SK-N-SH treated with all-trans-retinoic acid at 6 μM for 48 hours (cell line): ENCODE measurements around the gene MS4A4A.

Experiments used
- ATAC-seq: fragments of 200-7000 bp; cut with Tn5 transposase; 3 replicates; pipeline ENCODE4 v1.9.1; 2020; ENCODE audit warnings: mild to moderate bottlenecking, moderate library complexity
- ARNTL ChIP-seq: fragments of 450-650 bp; formaldehyde crosslinking; IDR thresholded peaks from 2 replicates; pipeline ENCODE4 v1.5.0; 2020; ENCODE audit warnings: low read depth, mild to moderate bottlenecking, moderate library complexity, borderline replicate concordance
- BACH2 ChIP-seq: fragments of 250-450 bp; sonication (Bioruptor Pico); IDR thresholded peaks from 2 replicates; pipeline ENCODE4 v1.9.0; 2021; ENCODE audit warnings: mild to moderate bottlenecking, borderline replicate concordance
- CSDC2 ChIP-seq: fragments of 250-450 bp; sonication (Bioruptor Pico); IDR thresholded peaks from 2 replicates; pipeline ENCODE4 v1.5.0; 2020; ENCODE audit warnings: mild to moderate bottlenecking, moderate library complexity
- ESRRG ChIP-seq: fragments of 250-450 bp; sonication (Bioruptor Pico); IDR thresholded peaks from 2 replicates; pipeline ENCODE4 v1.6.1; 2021; ENCODE audit warnings: mild to moderate bottlenecking
- GLIS3 ChIP-seq: fragments of 250-450 bp; sonication (Bioruptor Pico); IDR thresholded peaks from 2 replicates; pipeline ENCODE4 v1.5.0; 2020; ENCODE audit warnings: mild to moderate bottlenecking, moderate library complexity
- ISL1 ChIP-seq: fragments of 250-450 bp; sonication (Bioruptor Pico); IDR thresholded peaks from 2 replicates; pipeline ENCODE4 v2.1.2; 2022; ENCODE audit warnings: mild to moderate bottlenecking, moderate library complexity
- OSR1 ChIP-seq: fragments of 250-450 bp; sonication (Bioruptor Pico); IDR thresholded peaks from 2 replicates; pipeline ENCODE4 v1.8.0; 2022; ENCODE audit warnings: moderate library complexity, mild to moderate bottlenecking, inconsistent platforms
- PATZ1 ChIP-seq: fragments of 250-450 bp; sonication (Bioruptor Pico); IDR thresholded peaks from 2 replicates; pipeline ENCODE4 v1.8.0; 2020; ENCODE audit warnings: mild to moderate bottlenecking, moderate library complexity, borderline replicate concordance
- RARB ChIP-seq: fragments of 250-450 bp; sonication (Bioruptor Pico); IDR thresholded peaks from 2 replicates; pipeline ENCODE4 v1.8.0; 2021; ENCODE audit warnings: mild to moderate bottlenecking, moderate library complexity
- SNAI2 ChIP-seq: fragments of 250-450 bp; sonication (Bioruptor Pico); IDR thresholded peaks from 2 replicates; pipeline ENCODE4 v1.5.0; 2020; ENCODE audit warnings: mild to moderate bottlenecking, moderate library complexity
- TCF4 ChIP-seq: fragments of 250-450 bp; sonication (Bioruptor Pico); IDR thresholded peaks from 2 replicates; pipeline ENCODE4 v1.8.0; 2021; ENCODE audit warnings: mild to moderate bottlenecking, moderate library complexity, borderline replicate concordance
- TOX ChIP-seq: fragments of 250-450 bp; sonication (Bioruptor Pico); IDR thresholded peaks from 2 replicates; pipeline ENCODE4 v1.8.0; 2021; ENCODE audit warnings: mild to moderate bottlenecking, moderate library complexity, borderline replicate concordance
- ZC3H10 ChIP-seq: fragments of 250-450 bp; sonication (Bioruptor Pico); IDR thresholded peaks from 2 replicates; pipeline ENCODE4 v1.5.1; 2021; ENCODE audit warnings: mild to moderate bottlenecking, moderate library complexity
- ZFP3 ChIP-seq: fragments of 250-450 bp; sonication (Bioruptor Pico); IDR thresholded peaks from 2 replicates; pipeline ENCODE4 v1.5.0; 2020; ENCODE audit warnings: mild to moderate bottlenecking, moderate library complexity
- ZFP30 ChIP-seq: fragments of 450-650 bp; formaldehyde crosslinking; IDR thresholded peaks from 2 replicates; pipeline ENCODE4 v1.5.0; 2022; ENCODE audit warnings: mild to moderate bottlenecking, moderate library complexity
- ZNF565 ChIP-seq: fragments of 450-650 bp; formaldehyde crosslinking; conservative IDR thresholded peaks from 2 replicates; pipeline ENCODE4 v1.5.0; 2020; ENCODE audit warnings: low read depth, mild to moderate bottlenecking, moderate library complexity
- ZNF70 ChIP-seq: fragments of 450-650 bp; formaldehyde crosslinking; IDR thresholded peaks from 2 replicates; pipeline ENCODE4 v1.5.0; 2020; ENCODE audit warnings: mild to moderate bottlenecking, moderate library complexity
- ZNF8 ChIP-seq: fragments of 450-650 bp; formaldehyde crosslinking; IDR thresholded peaks from 2 replicates; pipeline ENCODE4 v1.5.0; 2020; ENCODE audit warnings: mild to moderate bottlenecking, moderate library complexity
- TF ChIP-seq, protein P1 (sequence below): fragments of 250-450 bp; sonication (Bioruptor Pico); IDR thresholded peaks from 2 replicates; pipeline ENCODE4 v1.5.0; 2020; ENCODE audit warnings: mild to moderate bottlenecking, moderate library complexity
- TF ChIP-seq, protein P2 (sequence below): fragments of 250-450 bp; sonication (Bioruptor Pico); IDR thresholded peaks from 2 replicates; pipeline ENCODE4 v1.5.1; 2020; ENCODE audit warnings: low read depth, mild to moderate bottlenecking, moderate library complexity
- TF ChIP-seq, protein P3 (sequence below): fragments of 250-450 bp; sonication (Bioruptor Pico); IDR thresholded peaks from 2 replicates; pipeline ENCODE4 v1.5.1; 2021; ENCODE audit warnings: mild to moderate bottlenecking, moderate library complexity

Gene MS4A4A

GRCh38 chr11:60241786-60242185 lies 38.7 kb upstream of the MS4A4A start:
- TF ChIP-seq ZNF8 = no peak
- TF ChIP-seq, protein P1, sequence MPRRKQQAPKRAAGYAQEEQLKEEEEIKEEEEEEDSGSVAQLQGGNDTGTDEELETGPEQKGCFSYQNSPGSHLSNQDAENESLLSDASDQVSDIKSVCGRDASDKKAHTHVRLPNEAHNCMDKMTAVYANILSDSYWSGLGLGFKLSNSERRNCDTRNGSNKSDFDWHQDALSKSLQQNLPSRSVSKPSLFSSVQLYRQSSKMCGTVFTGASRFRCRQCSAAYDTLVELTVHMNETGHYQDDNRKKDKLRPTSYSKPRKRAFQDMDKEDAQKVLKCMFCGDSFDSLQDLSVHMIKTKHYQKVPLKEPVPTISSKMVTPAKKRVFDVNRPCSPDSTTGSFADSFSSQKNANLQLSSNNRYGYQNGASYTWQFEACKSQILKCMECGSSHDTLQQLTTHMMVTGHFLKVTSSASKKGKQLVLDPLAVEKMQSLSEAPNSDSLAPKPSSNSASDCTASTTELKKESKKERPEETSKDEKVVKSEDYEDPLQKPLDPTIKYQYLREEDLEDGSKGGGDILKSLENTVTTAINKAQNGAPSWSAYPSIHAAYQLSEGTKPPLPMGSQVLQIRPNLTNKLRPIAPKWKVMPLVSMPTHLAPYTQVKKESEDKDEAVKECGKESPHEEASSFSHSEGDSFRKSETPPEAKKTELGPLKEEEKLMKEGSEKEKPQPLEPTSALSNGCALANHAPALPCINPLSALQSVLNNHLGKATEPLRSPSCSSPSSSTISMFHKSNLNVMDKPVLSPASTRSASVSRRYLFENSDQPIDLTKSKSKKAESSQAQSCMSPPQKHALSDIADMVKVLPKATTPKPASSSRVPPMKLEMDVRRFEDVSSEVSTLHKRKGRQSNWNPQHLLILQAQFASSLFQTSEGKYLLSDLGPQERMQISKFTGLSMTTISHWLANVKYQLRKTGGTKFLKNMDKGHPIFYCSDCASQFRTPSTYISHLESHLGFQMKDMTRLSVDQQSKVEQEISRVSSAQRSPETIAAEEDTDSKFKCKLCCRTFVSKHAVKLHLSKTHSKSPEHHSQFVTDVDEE (CRISPR knock-in tag) = no peak
- TF ChIP-seq ZFP3 (CRISPR knock-in tag) = no peak
- TF ChIP-seq TOX (CRISPR knock-in tag) = no peak
- no peak for TF ChIP-seq ARNTL (CRISPR knock-in tag)
- no peak for TF ChIP-seq SNAI2 (CRISPR knock-in tag)
- TF ChIP-seq, all 23 proteins: peak for 0
- no peak for ATAC-seq

- no peak for ATAC-seq
- no peak for TF ChIP-seq ZNF8
- no peak for TF ChIP-seq GLIS3
Measured at GRCh38 chr11:60242740-60243239, 37.7 kb upstream of the MS4A4A start, which contains the start of gene MS4A4E. MS4A4E (minus strand) TSS chr11:60243137; CDS start chr11:60230055, 13,082 bp downstream.

DNA sequence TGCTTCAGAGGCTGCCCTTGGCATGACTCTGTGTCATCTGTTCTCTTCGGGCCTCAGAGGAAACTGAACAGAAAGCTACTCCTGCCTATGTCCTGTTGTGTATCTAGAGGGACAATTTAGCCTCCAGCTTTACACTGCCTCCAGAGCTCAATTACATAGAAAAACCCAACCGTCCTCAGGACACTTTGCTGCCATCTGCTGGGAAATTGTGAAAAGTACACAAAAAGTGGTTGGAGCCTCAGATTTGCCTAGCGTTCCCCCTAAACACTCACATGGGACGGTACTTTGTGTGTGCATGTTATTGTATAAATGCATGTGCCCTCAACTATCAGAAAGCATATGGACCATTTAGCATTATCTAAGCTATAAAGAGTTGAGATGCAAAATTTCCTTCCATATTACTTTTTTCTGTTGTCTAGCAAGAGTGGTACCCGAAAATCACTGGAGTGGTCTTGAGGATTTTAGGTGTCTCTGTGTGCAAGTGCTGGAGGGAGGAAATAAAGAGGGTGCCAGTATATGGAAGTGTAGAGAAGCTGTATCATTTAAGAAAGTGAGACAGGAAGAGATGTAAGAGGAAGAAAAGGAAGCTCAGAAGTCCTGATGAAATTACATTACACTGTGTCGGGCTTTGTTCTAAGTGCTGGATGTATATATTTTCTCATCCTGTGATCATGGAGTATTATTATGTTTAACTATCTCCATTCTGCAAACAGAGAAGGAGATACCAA lies 28.8 kb upstream of the MS4A4A start:
- TF ChIP-seq ESRRG (CRISPR knock-in tag) (no peak), CSDC2 (no peak)
- peak; percentile 40; the same call in 2 of the 3 replicates for ATAC-seq

- TF ChIP-seq RARB (no peak), ZNF70 (CRISPR knock-in tag) (no peak), SNAI2 (CRISPR knock-in tag) (no peak), PATZ1 (CRISPR knock-in tag) (no peak), ZNF8 (no peak), TCF4 (no peak), GLIS3 (no peak), BACH2 (no peak), ZC3H10 (no peak), ISL1 (CRISPR knock-in tag) (no peak), ZNF565 (CRISPR knock-in tag) (no peak), ZFP30 (CRISPR knock-in tag) (no peak), OSR1 (CRISPR knock-in tag) (no peak), ZFP3 (CRISPR knock-in tag) (no peak), TOX (CRISPR knock-in tag) (no peak), CSDC2 (no peak)
- TF ChIP-seq, protein P2, sequence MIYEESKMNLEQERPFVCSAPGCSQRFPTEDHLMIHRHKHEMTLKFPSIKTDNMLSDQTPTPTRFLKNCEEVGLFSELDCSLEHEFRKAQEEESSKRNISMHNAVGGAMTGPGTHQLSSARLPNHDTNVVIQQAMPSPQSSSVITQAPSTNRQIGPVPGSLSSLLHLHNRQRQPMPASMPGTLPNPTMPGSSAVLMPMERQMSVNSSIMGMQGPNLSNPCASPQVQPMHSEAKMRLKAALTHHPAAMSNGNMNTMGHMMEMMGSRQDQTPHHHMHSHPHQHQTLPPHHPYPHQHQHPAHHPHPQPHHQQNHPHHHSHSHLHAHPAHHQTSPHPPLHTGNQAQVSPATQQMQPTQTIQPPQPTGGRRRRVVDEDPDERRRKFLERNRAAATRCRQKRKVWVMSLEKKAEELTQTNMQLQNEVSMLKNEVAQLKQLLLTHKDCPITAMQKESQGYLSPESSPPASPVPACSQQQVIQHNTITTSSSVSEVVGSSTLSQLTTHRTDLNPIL (CRISPR knock-in tag) = no peak
- TF ChIP-seq, protein P3, sequence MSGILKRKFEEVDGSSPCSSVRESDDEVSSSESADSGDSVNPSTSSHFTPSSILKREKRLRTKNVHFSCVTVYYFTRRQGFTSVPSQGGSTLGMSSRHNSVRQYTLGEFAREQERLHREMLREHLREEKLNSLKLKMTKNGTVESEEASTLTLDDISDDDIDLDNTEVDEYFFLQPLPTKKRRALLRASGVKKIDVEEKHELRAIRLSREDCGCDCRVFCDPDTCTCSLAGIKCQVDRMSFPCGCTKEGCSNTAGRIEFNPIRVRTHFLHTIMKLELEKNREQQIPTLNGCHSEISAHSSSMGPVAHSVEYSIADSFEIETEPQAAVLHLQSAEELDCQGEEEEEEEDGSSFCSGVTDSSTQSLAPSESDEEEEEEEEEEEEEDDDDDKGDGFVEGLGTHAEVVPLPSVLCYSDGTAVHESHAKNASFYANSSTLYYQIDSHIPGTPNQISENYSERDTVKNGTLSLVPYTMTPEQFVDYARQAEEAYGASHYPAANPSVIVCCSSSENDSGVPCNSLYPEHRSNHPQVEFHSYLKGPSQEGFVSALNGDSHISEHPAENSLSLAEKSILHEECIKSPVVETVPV (CRISPR knock-in tag) = no peak
- ATAC-seq = no peak
Measured at GRCh38 chr11:60252213-60253108, 28.0 kb upstream of the MS4A4A start.
